Panc1 (cell line): Measurements from ENCODE around the gene NANOS3. TPM values are rescaled to one million over a fixed set of nuclear protein-coding genes. Genes with fewer than 3 reads are reported as not detected.

ENCODE experiments used
- ATAC-seq: fragments of 200-7000 bp; cut with Tn5 transposase; 2 replicates; pipeline ENCODE4 v1.9.1; 2020; ENCODE audit warnings: mild to moderate bottlenecking, moderate library complexity
- BruUV-seq: library from RNA; stranded (reverse); fragments of 400-500 nt; replicated peaks from 2 replicates; lab custom pipeline; 2021; lab: Mats Ljungman, UMichigan
- CTCF ChIA-PET: fragments of 300-600 bp; sonication (Branson Sonifier 250); formaldehyde crosslinking; loops from one replicate; lab custom pipeline; 2022; ENCODE audit warnings: antibody characterized with exemption; lab: Charles Lee
- POLR2A ChIA-PET: fragments of 300-600 bp; sonication (Branson Sonifier 250); formaldehyde crosslinking; loops from one replicate; lab custom pipeline; 2022; ENCODE audit warnings: antibody characterized with exemption; lab: Charles Lee
- DNase-seq: peaks from one replicate; pipeline ENCODE4 v3.0.0-alpha.2; 2010; ENCODE audit warnings: low read depth, low spot score
- H3K27ac ChIP-seq: 2 replicates; pipeline ENCODE4 v1.5.1; 2011; ENCODE audit warnings: mild to moderate bottlenecking, low read length, inconsistent platforms
- H3K27me3 ChIP-seq: fragments of 200-500 bp; sonication (Bioruptor generic); 2 replicates; pipeline ENCODE4 v1.6.0; 2014; ENCODE audit warnings: low read length, inconsistent platforms; ENCODE audit not compliant: control insufficient read depth, insufficient read depth
- H3K36me3 ChIP-seq: fragments of 200-500 bp; sonication (Bioruptor generic); 2 replicates; pipeline ENCODE4 v1.5.1; 2014; ENCODE audit warnings: inconsistent platforms, mild to moderate bottlenecking, low read length, moderate library complexity; ENCODE audit not compliant: control insufficient read depth, insufficient read depth
- H3K4me1 ChIP-seq: 2 replicates; pipeline ENCODE4 v1.5.1; 2011; ENCODE audit warnings: inconsistent platforms, mild to moderate bottlenecking, low read length, moderate library complexity; ENCODE audit not compliant: control insufficient read depth, insufficient read depth
- H3K4me3 ChIP-seq, 2 experiments: 2 replicates each; pipeline ENCODE4 v1.5.1; 2011 to 2012; ENCODE audit warnings: low read depth in 2 of 2, low read length in 2 of 2, mild to moderate bottlenecking in 2 of 2, inconsistent platforms in 1 of 2, moderate library complexity in 1 of 2
- H3K9me3 ChIP-seq: fragments of 200-500 bp; sonication (Bioruptor generic); 2 replicates; pipeline ENCODE4 v1.5.1; 2014; ENCODE audit warnings: low read depth, mild to moderate bottlenecking, inconsistent platforms, low read length, moderate library complexity; ENCODE audit not compliant: control insufficient read depth, insufficient read depth
- POLR2AphosphoS5 ChIP-seq: IDR thresholded peaks from 2 replicates; pipeline ENCODE4 v1.6.1; 2012; ENCODE audit warnings: mild to moderate bottlenecking, low read depth, low read length, moderate library complexity
- SIN3A ChIP-seq: IDR thresholded peaks from 2 replicates; pipeline ENCODE4 v1.6.1; 2012; ENCODE audit warnings: low read depth, mild to moderate bottlenecking, low read length, moderate library complexity, borderline replicate concordance; ENCODE audit not compliant: insufficient read depth
- TCF7L2 ChIP-seq: IDR thresholded peaks from 2 replicates; pipeline ENCODE4 v1.6.1; 2011; ENCODE audit warnings: mild to moderate bottlenecking, low read depth, low read length, inconsistent platforms
- in situ Hi-C: cut with HindIII; loops from 2 replicates; pipeline ENCODE4 v1.10.0; 2016; ENCODE audit warnings: low sequenced_read_pairs, low pct_unique_long_range_greater_than_20kb
- intact Hi-C: fragments of 100-400 bp; cut with micrococcal nuclease; formaldehyde crosslinking; loops from one replicate; pipeline ENCODE4 v1.10.0; 2022; ENCODE audit not compliant: unreplicated experiment
- total RNA-seq: library from RNA; stranded (reverse); gene quantifications from one replicate; pipeline ENCODE4 v1.2.1, GENCODE V29; 2021; ENCODE audit not compliant: unreplicated experiment
- TF ChIP-seq, protein P1 (sequence below): fragments of 450-650 bp; IDR thresholded peaks from 2 replicates; pipeline ENCODE4 v1.5.1; 2017; ENCODE audit warnings: mild to moderate bottlenecking
- TF ChIP-seq, protein P2 (sequence below), 2 experiments: IDR thresholded peaks; 2 replicates each; pipeline ENCODE4 v1.6.1; 2011 to 2012; ENCODE audit warnings: low read depth in 2 of 2, control low read depth in 1 of 2, low read length in 1 of 2, mild to moderate bottlenecking in 1 of 2, moderate library complexity in 1 of 2; ENCODE audit not compliant: insufficient read depth in 1 of 2

NANOS3 gene
- total RNA-seq, 1 experiment from 2014 or later = 0.33 TPM

DNA sequence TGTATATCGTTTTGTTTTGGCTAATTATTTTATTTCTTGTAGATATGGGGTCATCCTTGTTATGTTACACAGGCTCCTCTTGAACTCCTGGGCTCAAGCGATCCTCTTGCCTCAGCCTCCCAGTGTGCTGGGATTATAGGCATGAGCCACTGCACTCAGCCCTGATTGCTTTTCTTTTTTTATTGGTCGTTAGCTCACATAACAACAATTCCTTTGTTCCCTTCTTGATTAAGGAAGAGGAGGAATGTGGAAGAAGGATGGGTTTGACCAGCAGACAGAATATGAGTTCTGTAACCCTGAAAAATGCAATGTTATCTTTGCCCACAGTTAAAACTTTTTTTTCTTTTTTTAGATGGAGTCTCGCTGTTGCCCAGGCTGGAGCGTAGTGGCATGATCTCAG lies 17.6 kb downstream of the NANOS3 start:
- H3K4me1 ChIP-seq = no peaks in the 10 kb centered on the region
- DNase-seq (no peak), ATAC-seq (no peak)
- ChIA-PET CTCF (no interaction called here), POLR2A (no interaction called here)
- no peaks in the 10 kb centered on the region for H3K9me3 ChIP-seq
- H3K27ac ChIP-seq = no peak overlapping the region
- H3K36me3 ChIP-seq = no peaks in the 10 kb centered on the region
- no peak for TF ChIP-seq TCF7L2
- TF ChIP-seq, protein P1, sequence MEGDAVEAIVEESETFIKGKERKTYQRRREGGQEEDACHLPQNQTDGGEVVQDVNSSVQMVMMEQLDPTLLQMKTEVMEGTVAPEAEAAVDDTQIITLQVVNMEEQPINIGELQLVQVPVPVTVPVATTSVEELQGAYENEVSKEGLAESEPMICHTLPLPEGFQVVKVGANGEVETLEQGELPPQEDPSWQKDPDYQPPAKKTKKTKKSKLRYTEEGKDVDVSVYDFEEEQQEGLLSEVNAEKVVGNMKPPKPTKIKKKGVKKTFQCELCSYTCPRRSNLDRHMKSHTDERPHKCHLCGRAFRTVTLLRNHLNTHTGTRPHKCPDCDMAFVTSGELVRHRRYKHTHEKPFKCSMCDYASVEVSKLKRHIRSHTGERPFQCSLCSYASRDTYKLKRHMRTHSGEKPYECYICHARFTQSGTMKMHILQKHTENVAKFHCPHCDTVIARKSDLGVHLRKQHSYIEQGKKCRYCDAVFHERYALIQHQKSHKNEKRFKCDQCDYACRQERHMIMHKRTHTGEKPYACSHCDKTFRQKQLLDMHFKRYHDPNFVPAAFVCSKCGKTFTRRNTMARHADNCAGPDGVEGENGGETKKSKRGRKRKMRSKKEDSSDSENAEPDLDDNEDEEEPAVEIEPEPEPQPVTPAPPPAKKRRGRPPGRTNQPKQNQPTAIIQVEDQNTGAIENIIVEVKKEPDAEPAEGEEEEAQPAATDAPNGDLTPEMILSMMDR = no peak
- no peak for TF ChIP-seq POLR2AphosphoS5
- TF ChIP-seq, protein P2, sequence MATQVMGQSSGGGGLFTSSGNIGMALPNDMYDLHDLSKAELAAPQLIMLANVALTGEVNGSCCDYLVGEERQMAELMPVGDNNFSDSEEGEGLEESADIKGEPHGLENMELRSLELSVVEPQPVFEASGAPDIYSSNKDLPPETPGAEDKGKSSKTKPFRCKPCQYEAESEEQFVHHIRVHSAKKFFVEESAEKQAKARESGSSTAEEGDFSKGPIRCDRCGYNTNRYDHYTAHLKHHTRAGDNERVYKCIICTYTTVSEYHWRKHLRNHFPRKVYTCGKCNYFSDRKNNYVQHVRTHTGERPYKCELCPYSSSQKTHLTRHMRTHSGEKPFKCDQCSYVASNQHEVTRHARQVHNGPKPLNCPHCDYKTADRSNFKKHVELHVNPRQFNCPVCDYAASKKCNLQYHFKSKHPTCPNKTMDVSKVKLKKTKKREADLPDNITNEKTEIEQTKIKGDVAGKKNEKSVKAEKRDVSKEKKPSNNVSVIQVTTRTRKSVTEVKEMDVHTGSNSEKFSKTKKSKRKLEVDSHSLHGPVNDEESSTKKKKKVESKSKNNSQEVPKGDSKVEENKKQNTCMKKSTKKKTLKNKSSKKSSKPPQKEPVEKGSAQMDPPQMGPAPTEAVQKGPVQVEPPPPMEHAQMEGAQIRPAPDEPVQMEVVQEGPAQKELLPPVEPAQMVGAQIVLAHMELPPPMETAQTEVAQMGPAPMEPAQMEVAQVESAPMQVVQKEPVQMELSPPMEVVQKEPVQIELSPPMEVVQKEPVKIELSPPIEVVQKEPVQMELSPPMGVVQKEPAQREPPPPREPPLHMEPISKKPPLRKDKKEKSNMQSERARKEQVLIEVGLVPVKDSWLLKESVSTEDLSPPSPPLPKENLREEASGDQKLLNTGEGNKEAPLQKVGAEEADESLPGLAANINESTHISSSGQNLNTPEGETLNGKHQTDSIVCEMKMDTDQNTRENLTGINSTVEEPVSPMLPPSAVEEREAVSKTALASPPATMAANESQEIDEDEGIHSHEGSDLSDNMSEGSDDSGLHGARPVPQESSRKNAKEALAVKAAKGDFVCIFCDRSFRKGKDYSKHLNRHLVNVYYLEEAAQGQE (IDR thresholded peaks at IDR 0.05; ENCODE audit: insufficient read depth in 1 of 2, low read depth in 2 of 2, low read length in 1 of 2) = no peak
- no peak for TF ChIP-seq SIN3A
- intact Hi-C loops (no loop called here), in situ Hi-C loops (no loop called here)
- H3K4me3 ChIP-seq = no peak overlapping the region
- H3K27me3 ChIP-seq = no peaks in the 10 kb centered on the region
- no TSS peak for BruUV-seq

DNA sequence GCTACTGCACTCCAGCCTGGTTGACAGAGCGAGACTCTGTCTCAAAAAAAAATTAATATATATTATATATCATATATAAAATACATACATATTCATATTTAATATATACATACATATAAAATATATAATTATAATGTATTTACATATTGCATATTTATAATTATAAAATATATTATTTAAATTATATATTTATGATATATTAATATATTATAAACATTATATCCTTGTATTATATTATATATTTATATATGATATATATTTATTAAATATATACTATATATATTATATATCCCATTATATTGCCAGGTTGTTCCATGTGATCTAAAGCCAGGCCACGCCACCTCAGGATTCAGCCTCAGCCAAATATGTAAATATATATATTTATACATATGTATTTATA lies 19.3 kb downstream of the NANOS3 start:
- Histone ChIP-seq H3K4me1 (no peaks in the 10 kb centered on the region), H3K27me3 (no peaks in the 10 kb centered on the region), H3K9me3 (no peaks in the 10 kb centered on the region), H3K27ac (no peak overlapping the region), H3K4me3 (no peak overlapping the region), H3K36me3 (no peaks in the 10 kb centered on the region)
- ATAC-seq (no peak), DNase-seq (no peak)
- CTCF ChIA-PET = no interaction called here
- in situ Hi-C loops (no loop called here), intact Hi-C loops (no loop called here)
- POLR2A ChIA-PET = no interaction called here
- BruUV-seq = no TSS peak
- no peak for TF ChIP-seq POLR2AphosphoS5
- TF ChIP-seq, protein P2 (IDR thresholded peaks at IDR 0.05; ENCODE audit: insufficient read depth in 1 of 2, low read depth in 2 of 2, low read length in 1 of 2) = no peak
- TF ChIP-seq, protein P1 = no peak
- no peak for TF ChIP-seq SIN3A
- TF ChIP-seq TCF7L2 = no peak
